Measurements from ENCODE around the gene LMTK3. TPM values are rescaled to one million over a fixed set of nuclear protein-coding genes. Genes with fewer than 3 reads are reported as not detected.

Gene LMTK3
- total RNA-seq, 1 experiment from 2014 or later: 10.6 TPM

GRCh38 chr19:48543121-48543710 is 31.6 kb upstream of the LMTK3 start:
- CTCF ChIA-PET: interaction anchor here (0.7 kb wide), 3 partner anchors 20 to 50 kb away, joined by 5 to 8 read pairs (median 6); no protein-coding TSS in a partner anchor
- no peak overlapping the region for H3K27ac ChIP-seq (ENCODE audit: low read length)
- no peaks in the 10 kb centered on the region for H3K27me3 ChIP-seq (ENCODE audit: control insufficient read depth, insufficient read depth, low read length)

DNA sequence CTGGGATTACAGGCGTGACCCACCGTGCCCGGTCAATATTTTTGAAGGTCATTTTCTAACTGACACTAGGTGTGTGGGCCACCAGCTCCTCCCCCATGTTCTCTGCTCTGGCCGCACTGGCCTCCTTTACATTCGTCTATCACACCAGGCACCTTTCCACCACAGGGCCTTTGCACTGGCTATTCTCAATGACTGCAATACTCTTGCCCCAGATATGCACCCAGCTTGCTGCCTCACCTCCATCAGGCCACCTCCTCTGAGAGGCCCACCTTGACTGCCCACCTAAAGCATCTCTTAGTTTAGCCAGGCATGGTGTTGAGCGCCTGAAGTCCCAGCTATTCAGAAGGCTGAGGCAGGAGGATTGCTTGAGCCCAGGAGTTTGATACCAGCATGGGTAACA is 30.2 kb upstream of the LMTK3 start:
- no peak for DNase-seq (ENCODE audit: low read depth, low spot score)
- Histone ChIP-seq H3K4me3 (ENCODE audit: low read depth in 2 of 2, low read length in 2 of 2) (no peak overlapping the region), H3K27ac (ENCODE audit: low read length) (no peak overlapping the region), H3K36me3 (ENCODE audit: control insufficient read depth, insufficient read depth, low read length) (no peaks in the 10 kb centered on the region), H3K4me1 (ENCODE audit: control insufficient read depth, insufficient read depth, low read length) (peaks cover 3% of the 10 kb centered on the region), H3K9me3 (ENCODE audit: control insufficient read depth, insufficient read depth, low read depth, low read length) (no peaks in the 10 kb centered on the region), H3K27me3 (ENCODE audit: control insufficient read depth, insufficient read depth, low read length) (no peaks in the 10 kb centered on the region)
- POLR2A ChIA-PET: no interaction called here
- in situ Hi-C loops (cut with HindIII; ENCODE audit: low pct_unique_long_range_greater_than_20kb, low sequenced_read_pairs): no loop called here
- no TSS peak for BruUV-seq (replicated peaks)
- intact Hi-C loops (cut with micrococcal nuclease; ENCODE audit: unreplicated experiment): no loop called here
- TF ChIP-seq POLR2AphosphoS5 (IDR thresholded peaks at IDR 0.05; ENCODE audit: low read depth, low read length): no peak
- no peak for TF ChIP-seq CTCF (IDR thresholded peaks at IDR 0.05)
- TF ChIP-seq, protein P1, sequence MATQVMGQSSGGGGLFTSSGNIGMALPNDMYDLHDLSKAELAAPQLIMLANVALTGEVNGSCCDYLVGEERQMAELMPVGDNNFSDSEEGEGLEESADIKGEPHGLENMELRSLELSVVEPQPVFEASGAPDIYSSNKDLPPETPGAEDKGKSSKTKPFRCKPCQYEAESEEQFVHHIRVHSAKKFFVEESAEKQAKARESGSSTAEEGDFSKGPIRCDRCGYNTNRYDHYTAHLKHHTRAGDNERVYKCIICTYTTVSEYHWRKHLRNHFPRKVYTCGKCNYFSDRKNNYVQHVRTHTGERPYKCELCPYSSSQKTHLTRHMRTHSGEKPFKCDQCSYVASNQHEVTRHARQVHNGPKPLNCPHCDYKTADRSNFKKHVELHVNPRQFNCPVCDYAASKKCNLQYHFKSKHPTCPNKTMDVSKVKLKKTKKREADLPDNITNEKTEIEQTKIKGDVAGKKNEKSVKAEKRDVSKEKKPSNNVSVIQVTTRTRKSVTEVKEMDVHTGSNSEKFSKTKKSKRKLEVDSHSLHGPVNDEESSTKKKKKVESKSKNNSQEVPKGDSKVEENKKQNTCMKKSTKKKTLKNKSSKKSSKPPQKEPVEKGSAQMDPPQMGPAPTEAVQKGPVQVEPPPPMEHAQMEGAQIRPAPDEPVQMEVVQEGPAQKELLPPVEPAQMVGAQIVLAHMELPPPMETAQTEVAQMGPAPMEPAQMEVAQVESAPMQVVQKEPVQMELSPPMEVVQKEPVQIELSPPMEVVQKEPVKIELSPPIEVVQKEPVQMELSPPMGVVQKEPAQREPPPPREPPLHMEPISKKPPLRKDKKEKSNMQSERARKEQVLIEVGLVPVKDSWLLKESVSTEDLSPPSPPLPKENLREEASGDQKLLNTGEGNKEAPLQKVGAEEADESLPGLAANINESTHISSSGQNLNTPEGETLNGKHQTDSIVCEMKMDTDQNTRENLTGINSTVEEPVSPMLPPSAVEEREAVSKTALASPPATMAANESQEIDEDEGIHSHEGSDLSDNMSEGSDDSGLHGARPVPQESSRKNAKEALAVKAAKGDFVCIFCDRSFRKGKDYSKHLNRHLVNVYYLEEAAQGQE (IDR thresholded peaks at IDR 0.05; ENCODE audit: insufficient read depth in 1 of 2, low read depth in 2 of 2, low read length in 1 of 2): no peak
- no peak for TF ChIP-seq TCF7L2 (IDR thresholded peaks at IDR 0.05; ENCODE audit: low read depth, low read length)
- TF ChIP-seq SIN3A (IDR thresholded peaks at IDR 0.05; ENCODE audit: borderline replicate concordance, insufficient read depth, low read depth, low read length): no peak
- CTCF ChIA-PET: no interaction called here
- ATAC-seq: no peak

More at GRCh38 chr19:48543121-48543710, 31.6 kb upstream of the LMTK3 start:
- intact Hi-C loops (cut with micrococcal nuclease; ENCODE audit: unreplicated experiment) (no loop called here), in situ Hi-C loops (cut with HindIII; ENCODE audit: low pct_unique_long_range_greater_than_20kb, low sequenced_read_pairs) (no loop called here)
- peak; percentile 81 for ATAC-seq
- Histone ChIP-seq H3K4me1 (ENCODE audit: control insufficient read depth, insufficient read depth, low read length) (peaks cover 3% of the 10 kb centered on the region), H3K9me3 (ENCODE audit: control insufficient read depth, insufficient read depth, low read depth, low read length) (no peaks in the 10 kb centered on the region), H3K36me3 (ENCODE audit: control insufficient read depth, insufficient read depth, low read length) (no peaks in the 10 kb centered on the region), H3K4me3 (ENCODE audit: low read depth in 2 of 2, low read length in 2 of 2) (no peak overlapping the region)
- POLR2A ChIA-PET: interaction anchor here (0.6 kb wide), 2 partner anchors 9 to 15 kb away, joined by 3 to 7 read pairs; no protein-coding TSS in a partner anchor
- no TSS peak for BruUV-seq (replicated peaks)
- DNase-seq (ENCODE audit: low read depth, low spot score): no peak
- no peak for TF ChIP-seq POLR2AphosphoS5 (IDR thresholded peaks at IDR 0.05; ENCODE audit: low read depth, low read length)
- TF ChIP-seq SIN3A (IDR thresholded peaks at IDR 0.05; ENCODE audit: borderline replicate concordance, insufficient read depth, low read depth, low read length): no peak
- TF ChIP-seq, protein P1 (IDR thresholded peaks at IDR 0.05; ENCODE audit: insufficient read depth in 1 of 2, low read depth in 2 of 2, low read length in 1 of 2): no peak
- TF ChIP-seq CTCF (IDR thresholded peaks at IDR 0.05): no peak
- no peak for TF ChIP-seq TCF7L2 (IDR thresholded peaks at IDR 0.05; ENCODE audit: low read depth, low read length)
